Duodenal mucosa (tissue), 2 donors: ENCODE measurements around the gene APPBP2.

Experiments used
- H3K27ac ChIP-seq: one replicate; pipeline ENCODE4 v1.7.0; 2013; ENCODE audit warnings: low read depth, low read length
- H3K27me3 ChIP-seq, 2 donors: one replicate each; pipeline ENCODE4 v1.7.0; 2013; ENCODE audit warnings: low read length in 2 of 2, control low read depth in 1 of 2; ENCODE audit not compliant: insufficient read depth in 2 of 2, control insufficient read depth in 1 of 2
- H3K36me3 ChIP-seq, 2 donors: one replicate each; pipeline ENCODE4 v1.7.0; 2013; ENCODE audit warnings: low read length in 2 of 2, control low read depth in 1 of 2; ENCODE audit not compliant: insufficient read depth in 2 of 2, control insufficient read depth in 1 of 2
- H3K4me1 ChIP-seq, 2 donors: one replicate each; pipeline ENCODE4 v1.7.0; 2013; ENCODE audit warnings: low read length in 2 of 2, control low read depth in 1 of 2; ENCODE audit not compliant: insufficient read depth in 2 of 2, control insufficient read depth in 1 of 2
- H3K4me3 ChIP-seq, 2 donors: one replicate each; pipeline ENCODE4 v1.7.0; 2013; ENCODE audit warnings: low read length in 2 of 2, low read depth in 1 of 2
- H3K9ac ChIP-seq, 2 donors: one replicate each; pipeline ENCODE4 v1.7.0; 2013; ENCODE audit warnings: low read length in 2 of 2, low read depth in 1 of 2
- H3K9me3 ChIP-seq, 2 donors: one replicate each; pipeline ENCODE4 v1.7.0; 2013; ENCODE audit warnings: low read length in 2 of 2, control low read depth in 1 of 2; ENCODE audit not compliant: control insufficient read depth in 1 of 2

The APPBP2 gene, protein sequence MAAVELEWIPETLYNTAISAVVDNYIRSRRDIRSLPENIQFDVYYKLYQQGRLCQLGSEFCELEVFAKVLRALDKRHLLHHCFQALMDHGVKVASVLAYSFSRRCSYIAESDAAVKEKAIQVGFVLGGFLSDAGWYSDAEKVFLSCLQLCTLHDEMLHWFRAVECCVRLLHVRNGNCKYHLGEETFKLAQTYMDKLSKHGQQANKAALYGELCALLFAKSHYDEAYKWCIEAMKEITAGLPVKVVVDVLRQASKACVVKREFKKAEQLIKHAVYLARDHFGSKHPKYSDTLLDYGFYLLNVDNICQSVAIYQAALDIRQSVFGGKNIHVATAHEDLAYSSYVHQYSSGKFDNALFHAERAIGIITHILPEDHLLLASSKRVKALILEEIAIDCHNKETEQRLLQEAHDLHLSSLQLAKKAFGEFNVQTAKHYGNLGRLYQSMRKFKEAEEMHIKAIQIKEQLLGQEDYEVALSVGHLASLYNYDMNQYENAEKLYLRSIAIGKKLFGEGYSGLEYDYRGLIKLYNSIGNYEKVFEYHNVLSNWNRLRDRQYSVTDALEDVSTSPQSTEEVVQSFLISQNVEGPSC

DNA sequence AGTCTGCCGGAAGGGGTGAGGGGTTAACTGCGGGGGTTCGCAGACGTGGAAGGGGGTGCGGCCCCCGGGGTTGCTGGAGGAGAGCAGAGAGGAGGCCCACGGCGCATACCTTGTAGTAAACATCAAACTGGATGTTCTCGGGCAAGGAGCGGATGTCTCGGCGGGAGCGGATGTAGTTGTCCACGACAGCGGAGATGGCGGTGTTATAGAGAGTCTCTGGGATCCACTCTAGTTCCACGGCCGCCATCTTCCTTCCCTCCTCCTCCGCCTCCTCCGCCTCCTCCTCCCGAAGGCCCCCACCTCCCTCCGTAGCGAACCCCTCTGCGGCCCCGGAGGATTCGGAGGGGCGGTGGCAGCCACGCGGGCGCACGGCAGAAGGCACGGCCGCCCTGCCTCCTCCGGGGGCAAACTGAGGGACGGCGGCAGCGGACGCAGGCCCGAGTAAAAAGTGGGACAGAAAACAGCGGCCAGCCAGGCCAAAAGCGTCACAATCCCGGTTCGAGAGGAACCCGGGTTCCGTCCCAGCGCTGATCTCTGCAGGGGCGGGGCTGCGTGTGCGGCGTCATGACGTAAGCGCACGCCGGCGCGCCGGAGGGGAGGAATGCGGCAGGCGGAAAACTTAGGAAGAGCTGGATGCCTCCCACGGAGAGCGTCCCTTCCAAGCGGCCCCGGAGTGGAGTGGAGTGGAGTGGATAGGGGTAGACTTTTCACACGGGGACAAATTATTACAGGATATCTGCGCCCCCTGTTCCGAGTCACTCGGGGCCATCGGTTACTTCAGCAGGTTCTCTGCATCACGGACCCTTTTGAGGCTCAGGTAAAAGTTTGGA, at the start of gene APPBP2:
Gene APPBP2 (minus strand): TSS at position 558 of the 830 bp plus-strand sequence. CDS start 311 bp downstream, at position 247.
- Histone ChIP-seq H3K9me3 (no peaks in the 10 kb centered on the region), H3K4me1 (peaks cover 15 to 23% of the 10 kb centered on the region in 2 donors), H3K27me3 (no peaks in the 10 kb centered on the region), H3K27ac (peak within 1 kb of the TSS; percentile 99), H3K9ac (peak within 1 kb of the TSS; percentile 91 to 97), H3K4me3 (peak within 1 kb of the TSS; percentile 98 to 99), H3K36me3 (peaks cover 0 to 3% of the 10 kb centered on the region in 2 donors)

DNA sequence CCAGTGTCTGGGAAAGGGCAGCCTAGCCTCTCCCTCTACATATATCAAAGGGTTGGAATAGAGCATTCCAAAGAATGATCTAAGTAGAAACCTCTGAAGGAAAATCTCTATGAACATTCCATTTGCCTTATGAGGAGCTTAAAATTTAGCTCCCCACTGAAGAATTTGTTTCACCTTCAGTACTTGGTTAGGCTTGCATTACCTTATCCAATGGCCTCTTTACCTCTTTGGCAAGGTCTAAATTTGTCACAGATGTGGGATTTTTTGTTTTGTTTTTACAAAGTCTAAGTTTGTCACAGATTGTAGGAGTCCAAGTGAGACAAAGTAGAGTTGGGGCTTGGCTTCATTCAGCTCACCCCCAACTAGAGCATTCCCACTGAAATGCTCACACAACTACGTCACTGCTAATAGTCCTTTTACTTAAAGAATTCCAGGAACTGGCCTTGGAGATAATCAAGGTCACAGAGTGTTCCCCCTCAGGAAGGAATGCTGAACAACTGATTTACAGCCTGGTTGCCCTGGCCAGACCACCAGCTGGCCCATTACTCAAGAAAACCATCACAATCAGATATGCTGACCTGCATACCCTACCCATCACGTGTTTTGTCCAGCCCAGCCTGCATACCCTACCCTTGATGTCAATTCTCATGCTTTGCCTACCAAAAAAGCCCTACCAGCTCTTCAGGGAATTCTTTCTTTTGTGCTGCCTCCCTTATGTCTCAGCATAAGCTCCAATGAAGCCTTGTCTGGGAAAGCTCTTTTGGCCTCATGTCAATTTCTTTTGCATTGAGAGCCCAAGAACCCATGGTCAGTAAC, 47.4 kb upstream of the APPBP2 start:
- no peak overlapping the region for H3K9ac ChIP-seq
- no peaks in the 10 kb centered on the region for H3K9me3 ChIP-seq
- H3K27me3 ChIP-seq: no peaks in the 10 kb centered on the region
- H3K4me3 ChIP-seq: no peak overlapping the region
- H3K27ac ChIP-seq: no peak overlapping the region
- peaks cover 0 to 6% of the 10 kb centered on the region in 2 donors for H3K4me1 ChIP-seq
- no peaks in the 10 kb centered on the region for H3K36me3 ChIP-seq

DNA sequence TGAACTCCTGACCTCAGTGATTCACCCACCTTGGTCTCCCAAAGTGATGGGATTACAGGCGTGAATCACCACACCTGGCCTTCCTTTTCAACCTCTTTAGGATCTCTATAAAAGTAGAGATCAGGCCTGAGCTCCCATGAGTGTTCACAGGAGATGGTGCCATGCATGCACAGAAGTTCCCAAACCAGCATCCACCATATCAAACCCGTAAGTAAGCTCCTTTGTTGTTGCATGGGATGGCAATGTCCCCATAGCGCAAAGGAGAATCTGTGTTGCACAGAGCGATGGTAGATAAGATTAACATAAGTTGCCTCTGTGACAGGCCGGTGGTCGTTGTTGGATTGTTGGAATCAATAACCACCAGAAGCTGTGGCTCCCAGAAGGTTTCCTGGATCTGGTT, 39.2 kb upstream of the APPBP2 start:
- Histone ChIP-seq H3K4me3 (no peak overlapping the region), H3K4me1 (peaks cover 0 to 4% of the 10 kb centered on the region in 2 donors), H3K27me3 (no peaks in the 10 kb centered on the region), H3K9me3 (no peaks in the 10 kb centered on the region), H3K36me3 (no peaks in the 10 kb centered on the region), H3K27ac (no peak overlapping the region), H3K9ac (no peak overlapping the region)

DNA sequence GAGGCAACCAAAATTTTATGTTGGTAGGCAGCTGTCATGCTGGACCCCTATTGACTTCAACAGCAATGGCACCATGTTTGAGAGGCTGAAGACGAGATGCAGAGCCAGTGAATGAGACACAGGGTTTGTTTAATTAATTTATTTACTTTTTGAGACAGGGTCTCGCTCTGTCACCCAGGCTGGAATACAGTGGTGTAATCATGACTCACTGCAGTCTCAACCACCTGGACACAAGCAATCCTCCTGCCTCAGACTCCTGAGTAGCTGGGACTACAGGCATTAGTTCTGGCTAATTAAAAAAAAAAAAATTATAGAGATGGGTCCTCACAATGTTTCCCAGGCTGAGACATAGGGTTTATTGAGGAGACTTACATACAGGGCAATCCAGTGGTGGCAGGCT, 37.7 kb upstream of the APPBP2 start:
- Histone ChIP-seq H3K36me3 (no peaks in the 10 kb centered on the region), H3K4me3 (no peak overlapping the region), H3K4me1 (peaks cover 0 to 4% of the 10 kb centered on the region in 2 donors), H3K27ac (no peak overlapping the region), H3K9me3 (no peaks in the 10 kb centered on the region), H3K9ac (no peak overlapping the region), H3K27me3 (no peaks in the 10 kb centered on the region)

DNA sequence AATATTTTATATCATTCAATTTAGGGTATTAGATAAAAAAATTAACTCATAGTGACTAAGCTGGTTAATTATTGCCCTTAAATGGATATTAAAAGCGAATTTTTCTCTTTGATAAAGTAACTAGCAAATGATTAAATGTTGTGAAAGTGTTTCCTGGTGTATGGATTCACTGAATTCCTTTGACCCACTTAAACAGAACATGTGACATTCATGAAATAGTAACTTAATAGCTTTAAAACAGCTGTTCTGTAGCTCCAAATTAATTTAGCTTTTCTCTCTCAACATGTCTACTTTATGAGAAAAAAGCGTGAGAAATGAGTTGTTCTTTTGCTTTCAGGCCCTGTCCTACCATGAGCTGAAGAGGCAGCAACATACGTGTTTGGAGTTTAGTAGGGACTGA, 36.4 kb upstream of the APPBP2 start:
- Histone ChIP-seq H3K4me1 (peaks cover 0 to 4% of the 10 kb centered on the region in 2 donors), H3K27ac (no peak overlapping the region), H3K4me3 (no peak overlapping the region), H3K36me3 (no peaks in the 10 kb centered on the region), H3K9ac (no peak overlapping the region), H3K27me3 (no peaks in the 10 kb centered on the region), H3K9me3 (peaks cover 0 to 3% of the 10 kb centered on the region in 2 donors)

DNA sequence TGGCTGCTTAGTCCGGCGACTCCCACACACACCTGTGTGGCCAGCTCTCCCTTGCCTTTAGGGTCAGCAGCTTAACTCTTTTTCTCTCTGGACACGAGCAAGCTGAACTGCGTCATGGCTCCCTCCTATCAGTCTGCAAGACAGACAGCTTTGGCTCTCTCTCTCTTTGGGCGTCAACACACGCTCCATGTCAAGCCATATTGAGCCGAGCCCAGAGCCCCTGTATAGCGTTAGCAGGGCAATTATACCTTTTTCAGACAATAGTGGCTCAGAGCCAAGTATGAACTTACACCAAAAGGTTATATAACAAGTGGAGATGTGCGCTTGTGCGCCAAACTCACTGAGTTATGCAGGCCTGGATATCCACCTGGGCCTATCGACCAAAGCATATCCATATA, 34.8 kb upstream of the APPBP2 start:
- Histone ChIP-seq H3K27ac (no peak overlapping the region), H3K4me1 (peaks cover 0 to 4% of the 10 kb centered on the region in 2 donors), H3K4me3 (no peak overlapping the region), H3K9me3 (peaks cover 0 to 3% of the 10 kb centered on the region in 2 donors), H3K36me3 (no peaks in the 10 kb centered on the region), H3K9ac (no peak overlapping the region), H3K27me3 (no peaks in the 10 kb centered on the region)

DNA sequence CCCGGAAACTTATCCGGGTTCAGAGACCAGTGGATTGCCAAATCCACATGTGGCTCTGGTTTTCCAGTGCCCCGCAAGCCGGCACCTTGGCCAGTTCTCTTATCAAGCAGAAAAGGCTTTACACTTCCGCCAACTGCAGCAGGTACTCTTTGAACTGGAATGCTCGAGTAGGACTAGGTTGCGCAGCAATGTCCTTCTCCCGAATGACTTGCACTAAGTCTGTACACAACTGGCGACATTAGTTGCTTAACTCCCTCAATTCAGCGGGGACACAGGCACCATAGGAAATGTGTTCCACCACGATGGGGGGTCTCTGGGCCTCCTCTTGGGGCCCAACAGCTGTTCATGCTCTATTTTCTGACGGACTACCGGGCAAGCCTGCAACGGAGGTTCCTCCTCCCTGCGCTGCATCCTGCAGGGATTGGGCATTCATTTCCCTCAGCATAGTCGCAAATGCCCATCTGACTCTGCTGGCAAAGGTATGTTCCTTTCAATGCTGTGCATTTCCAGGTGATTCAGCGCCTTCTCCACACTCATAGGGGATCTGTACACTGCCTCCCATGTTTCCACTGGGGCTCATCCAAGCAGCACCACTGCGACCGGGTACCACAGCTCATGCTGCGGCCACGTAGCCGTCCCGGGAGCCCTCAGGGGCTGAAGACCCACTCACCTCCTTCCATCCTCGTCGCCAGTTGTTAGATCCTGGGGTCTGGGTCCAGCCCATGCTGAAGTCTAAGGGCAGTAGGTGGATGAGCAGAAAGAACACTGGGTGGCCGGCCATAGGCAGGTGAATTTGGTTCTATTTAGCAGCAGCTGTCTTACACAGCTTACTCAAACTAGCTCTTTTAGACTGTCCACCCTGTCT, 34.2 kb upstream of the APPBP2 start:
- H3K27me3 ChIP-seq: no peaks in the 10 kb centered on the region
- H3K4me1 ChIP-seq: peaks cover 0 to 4% of the 10 kb centered on the region in 2 donors
- peaks cover 0 to 3% of the 10 kb centered on the region in 2 donors for H3K9me3 ChIP-seq
- H3K9ac ChIP-seq: no peak overlapping the region
- no peak overlapping the region for H3K27ac ChIP-seq
- H3K36me3 ChIP-seq: no peaks in the 10 kb centered on the region
- peak overlapping the region in 1 of 2 donors; percentile 43 for H3K4me3 ChIP-seq

DNA sequence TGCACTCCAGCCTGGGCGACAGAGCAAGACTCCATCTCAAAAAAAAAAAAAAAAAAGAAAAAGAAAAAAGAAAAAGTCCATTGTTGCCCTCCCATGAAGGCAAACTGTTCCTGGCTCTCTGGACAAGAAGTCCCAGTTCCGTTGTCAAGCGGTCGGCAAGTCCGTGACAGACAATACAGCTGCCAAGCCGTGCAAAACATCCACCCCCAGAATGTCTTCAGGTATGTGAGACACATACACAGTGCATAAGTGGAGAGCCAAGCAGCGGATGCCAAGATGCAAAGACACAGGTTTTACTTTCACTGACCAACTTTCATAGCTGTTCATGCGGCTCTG, 33.6 kb upstream of the APPBP2 start:
- Histone ChIP-seq H3K27me3 (no peaks in the 10 kb centered on the region), H3K4me3 (no peak overlapping the region), H3K36me3 (no peaks in the 10 kb centered on the region), H3K4me1 (peaks cover 0 to 4% of the 10 kb centered on the region in 2 donors), H3K9me3 (peaks cover 0 to 3% of the 10 kb centered on the region in 2 donors), H3K9ac (no peak overlapping the region), H3K27ac (no peak overlapping the region)

DNA sequence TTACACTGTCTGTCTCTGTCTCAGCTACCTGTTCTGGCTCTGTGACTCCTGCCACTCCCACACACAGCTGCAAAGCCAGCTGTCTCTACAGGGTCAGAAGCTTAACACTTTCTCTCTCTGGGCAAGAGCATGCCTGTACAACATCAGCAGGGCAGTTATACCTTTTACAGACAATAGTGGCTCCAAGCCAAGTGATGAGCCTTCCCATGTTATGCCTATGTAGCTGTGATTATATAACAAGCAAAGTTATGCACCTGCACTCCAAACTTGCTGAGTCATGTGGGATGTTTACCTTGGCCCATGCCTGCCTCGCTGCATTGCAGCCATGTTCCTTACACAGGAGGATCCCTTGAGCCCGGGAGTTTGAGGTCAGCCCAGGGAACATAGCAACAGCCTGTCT, 31.8 kb upstream of the APPBP2 start:
- Histone ChIP-seq H3K4me3 (no peak overlapping the region), H3K36me3 (no peaks in the 10 kb centered on the region), H3K9ac (no peak overlapping the region), H3K27ac (no peak overlapping the region), H3K27me3 (no peaks in the 10 kb centered on the region), H3K9me3 (peaks cover 7 to 12% of the 10 kb centered on the region in 2 donors), H3K4me1 (peaks cover 0 to 4% of the 10 kb centered on the region in 2 donors)
